Coronary artery (tissue), 2 donors: ENCODE measurements around the gene CCN5.
A peak's percentile ranks its signal among the peaks of the same experiment; 100 is the strongest.

Experiments
- DNase-seq: peaks from one replicate; pipeline ENCODE4 v3.0.0-alpha.2; 2017; ENCODE audit warnings: low spot score
- H3K27ac ChIP-seq, 2 donors: fragments of 200-600 bp; sonication (generic); one replicate each; pipeline ENCODE4 v1.5.1; 2016 to 2019
- H3K4me3 ChIP-seq: fragments of 200-600 bp; sonication (generic); 2 replicates; pipeline ENCODE4 v1.5.1; 2016; ENCODE audit warnings: mild to moderate bottlenecking, moderate library complexity
- TF ChIP-seq, protein P1 (sequence below): fragments of 200-600 bp; sonication (generic); IDR thresholded peaks from one replicate; pipeline ENCODE4 v1.5.1; 2019; ENCODE audit warnings: antibody characterized with exemption

Gene CCN5

DNA sequence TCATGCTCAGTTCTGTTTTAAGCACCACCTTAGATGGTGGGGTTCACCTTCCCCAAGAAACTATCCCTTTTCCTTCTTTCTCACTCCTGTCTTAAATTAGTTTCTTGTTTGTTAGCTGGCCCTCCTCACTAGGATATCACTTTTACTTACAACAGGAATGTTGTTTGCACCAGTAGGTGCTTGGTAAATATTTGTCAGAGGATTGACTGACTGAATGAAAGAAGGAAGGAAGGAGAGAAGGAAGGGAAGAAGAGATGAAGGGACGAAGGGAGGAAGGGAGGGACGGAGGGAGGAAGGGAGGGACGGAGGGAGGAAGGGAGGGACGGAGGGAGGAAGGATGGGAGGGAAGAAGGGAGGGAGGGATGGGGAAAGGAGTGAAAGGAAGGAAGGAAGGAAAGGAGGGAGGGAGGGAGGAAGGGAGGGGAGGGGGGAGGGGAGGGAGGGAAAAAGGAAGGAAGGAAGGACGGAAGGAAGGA, 30.0 kb downstream of the CCN5 start:
- TF ChIP-seq, protein P1, sequence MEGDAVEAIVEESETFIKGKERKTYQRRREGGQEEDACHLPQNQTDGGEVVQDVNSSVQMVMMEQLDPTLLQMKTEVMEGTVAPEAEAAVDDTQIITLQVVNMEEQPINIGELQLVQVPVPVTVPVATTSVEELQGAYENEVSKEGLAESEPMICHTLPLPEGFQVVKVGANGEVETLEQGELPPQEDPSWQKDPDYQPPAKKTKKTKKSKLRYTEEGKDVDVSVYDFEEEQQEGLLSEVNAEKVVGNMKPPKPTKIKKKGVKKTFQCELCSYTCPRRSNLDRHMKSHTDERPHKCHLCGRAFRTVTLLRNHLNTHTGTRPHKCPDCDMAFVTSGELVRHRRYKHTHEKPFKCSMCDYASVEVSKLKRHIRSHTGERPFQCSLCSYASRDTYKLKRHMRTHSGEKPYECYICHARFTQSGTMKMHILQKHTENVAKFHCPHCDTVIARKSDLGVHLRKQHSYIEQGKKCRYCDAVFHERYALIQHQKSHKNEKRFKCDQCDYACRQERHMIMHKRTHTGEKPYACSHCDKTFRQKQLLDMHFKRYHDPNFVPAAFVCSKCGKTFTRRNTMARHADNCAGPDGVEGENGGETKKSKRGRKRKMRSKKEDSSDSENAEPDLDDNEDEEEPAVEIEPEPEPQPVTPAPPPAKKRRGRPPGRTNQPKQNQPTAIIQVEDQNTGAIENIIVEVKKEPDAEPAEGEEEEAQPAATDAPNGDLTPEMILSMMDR: no peak
- Histone ChIP-seq H3K27ac (peak overlapping the region; percentile 82 to 89), H3K4me3 (peak overlapping the region; percentile 92)
- no peak for DNase-seq

DNA sequence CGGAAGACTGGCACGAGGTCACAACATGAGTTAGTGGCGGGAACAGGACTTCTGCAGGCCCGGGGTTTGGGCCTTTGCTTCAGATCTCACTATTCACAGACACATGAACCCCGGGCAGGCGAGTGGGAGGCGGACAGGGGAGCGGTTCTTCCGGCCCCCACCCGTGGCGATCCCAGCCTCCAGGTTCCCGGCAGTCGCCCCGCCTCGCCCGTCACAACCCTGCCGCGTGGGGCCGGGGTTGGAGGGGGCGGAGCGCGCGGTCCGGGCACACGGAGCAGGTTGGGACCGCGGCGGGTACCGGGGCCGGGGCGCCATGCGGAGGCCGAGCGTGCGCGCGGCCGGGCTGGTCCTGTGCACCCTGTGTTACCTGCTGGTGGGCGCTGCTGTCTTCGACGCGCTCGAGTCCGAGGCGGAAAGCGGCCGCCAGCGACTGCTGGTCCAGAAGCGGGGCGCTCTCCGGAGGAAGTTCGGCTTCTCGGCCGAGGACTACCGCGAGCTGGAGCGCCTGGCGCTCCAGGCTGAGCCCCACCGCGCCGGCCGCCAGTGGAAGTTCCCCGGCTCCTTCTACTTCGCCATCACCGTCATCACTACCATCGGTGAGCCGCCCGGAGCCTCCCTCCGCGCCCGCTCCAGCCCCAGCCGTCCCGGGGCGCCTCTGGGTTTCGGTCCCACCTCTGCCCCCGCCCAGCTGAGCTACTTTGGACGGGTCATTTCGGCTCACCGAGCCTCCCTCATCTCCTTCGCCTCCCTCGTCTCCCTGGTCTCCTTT, 30.6 kb downstream of the CCN5 start, which contains the start of gene KCNK15:
Gene KCNK15, plus strand, starts transcription at position 268 of the 769 bp plus-strand sequence. Its CDS starts 46 bp downstream, at position 314.
- Histone ChIP-seq H3K27ac (peak within 1 kb of the TSS; percentile 82 to 89), H3K4me3 (peak within 1 kb of the TSS; percentile 92)
- no peak for DNase-seq
- TF ChIP-seq, protein P1: no peak

DNA sequence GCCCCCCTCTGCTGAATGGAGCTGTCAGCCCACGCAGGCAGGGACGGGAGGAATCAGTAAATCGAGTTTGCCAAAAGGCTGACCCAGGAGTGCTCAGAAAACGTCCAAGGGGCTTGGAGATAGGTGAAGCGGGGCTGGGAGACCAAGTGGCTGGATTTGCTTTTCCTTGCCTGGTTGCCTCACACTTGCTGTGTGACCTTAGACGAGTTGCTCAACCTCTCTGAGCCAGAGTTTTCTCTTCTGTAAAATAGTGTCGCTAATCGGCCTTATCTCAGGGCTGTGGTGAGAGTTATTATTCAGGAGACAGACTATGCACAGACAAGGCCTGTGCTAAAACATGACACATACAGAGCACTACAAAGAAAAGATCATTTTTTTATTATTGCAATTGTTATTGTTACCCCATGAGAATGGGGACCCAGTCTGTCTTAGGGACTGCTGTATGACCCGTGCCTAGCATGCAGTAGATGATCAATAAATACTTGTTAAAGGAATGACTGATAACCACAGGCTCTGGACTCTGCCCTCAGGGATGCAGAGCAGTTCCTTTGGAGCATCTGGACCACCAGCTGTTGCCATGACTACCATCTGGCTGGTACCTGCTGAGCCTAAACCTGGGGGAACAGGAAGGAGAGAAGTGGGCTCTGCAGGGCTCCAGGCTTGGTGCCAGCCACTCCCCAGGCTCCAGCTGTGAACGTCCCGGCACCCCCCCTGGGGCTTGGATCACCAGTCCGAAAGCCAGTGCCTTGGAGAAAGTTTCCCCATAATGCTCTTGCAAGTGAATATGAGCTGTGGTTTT, 31.4 kb downstream of the CCN5 start:
- H3K4me3 ChIP-seq: peak overlapping the region; percentile 92
- peak overlapping the region; percentile 82 to 89 for H3K27ac ChIP-seq
- TF ChIP-seq, protein P1: no peak
- DNase-seq: no peak

DNA sequence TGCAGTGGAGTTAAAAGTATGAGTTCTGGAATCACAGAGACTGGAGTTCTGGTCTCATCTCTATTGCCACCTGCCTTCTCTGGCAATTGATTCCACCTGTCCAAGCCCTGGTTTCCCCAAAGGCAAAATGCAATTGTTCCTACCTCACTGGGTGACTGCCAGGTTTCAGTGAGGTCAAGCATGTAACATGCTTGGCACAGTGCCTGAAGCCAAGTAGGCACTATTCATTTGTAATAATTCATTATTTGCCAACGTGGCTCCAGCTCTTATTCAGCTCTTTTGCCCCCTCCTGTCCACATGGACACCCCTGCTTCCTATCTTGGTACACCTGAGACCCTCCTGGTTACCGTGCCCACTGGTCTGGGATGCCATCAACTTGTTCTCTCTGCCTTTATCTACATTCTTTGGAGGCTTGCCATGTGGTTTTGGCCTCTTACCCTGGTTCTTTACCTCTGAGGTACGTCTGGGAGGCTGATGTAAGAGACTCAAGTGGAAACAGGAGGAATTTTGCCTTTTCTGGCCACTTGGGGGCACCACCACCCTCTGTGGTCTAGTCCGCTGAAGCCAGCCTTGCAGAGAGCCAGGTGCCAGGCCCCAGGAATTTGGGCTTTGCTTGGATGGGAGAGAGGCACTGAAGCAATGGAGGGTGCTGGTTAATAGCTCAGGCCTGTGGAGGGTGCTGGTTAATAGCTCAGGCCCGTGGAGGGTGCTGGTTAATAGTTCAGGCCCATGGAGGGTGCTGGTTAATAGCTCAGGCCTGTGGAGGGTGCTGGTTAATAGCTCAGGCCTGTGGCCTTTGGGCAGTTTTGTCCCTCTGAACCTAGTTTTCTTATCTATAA, 32.2 kb downstream of the CCN5 start:
- TF ChIP-seq, protein P1: peak; percentile 61
- peak; percentile 83 for DNase-seq
- H3K27ac ChIP-seq: peak overlapping the region in 1 of 2 donors; percentile 13

DNA sequence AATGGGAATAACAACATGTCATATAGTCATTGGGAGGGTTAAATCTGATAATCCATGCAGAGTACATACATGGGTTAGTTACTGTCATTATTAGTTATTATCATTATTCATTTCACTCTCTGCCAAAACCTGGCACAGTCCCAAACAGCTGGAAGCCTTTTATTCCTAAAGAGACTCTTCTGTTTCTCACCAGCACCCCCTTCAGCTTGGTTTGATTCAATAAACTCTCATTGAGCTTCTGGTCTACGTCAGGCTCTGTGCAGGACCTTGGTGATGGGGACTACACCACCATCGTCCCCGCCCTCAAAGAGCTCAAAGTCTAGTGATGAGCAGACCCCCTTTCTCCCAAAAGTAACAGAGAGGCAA, 32.8 kb downstream of the CCN5 start:
- H3K4me3 ChIP-seq: peak overlapping the region; percentile 92
- no peak overlapping the region for H3K27ac ChIP-seq
- no peak for DNase-seq
- TF ChIP-seq, protein P1: no peak

More for the DNA sequence above, 32.2 kb downstream of the CCN5 start:
- H3K4me3 ChIP-seq: peak overlapping the region; percentile 92

DNA sequence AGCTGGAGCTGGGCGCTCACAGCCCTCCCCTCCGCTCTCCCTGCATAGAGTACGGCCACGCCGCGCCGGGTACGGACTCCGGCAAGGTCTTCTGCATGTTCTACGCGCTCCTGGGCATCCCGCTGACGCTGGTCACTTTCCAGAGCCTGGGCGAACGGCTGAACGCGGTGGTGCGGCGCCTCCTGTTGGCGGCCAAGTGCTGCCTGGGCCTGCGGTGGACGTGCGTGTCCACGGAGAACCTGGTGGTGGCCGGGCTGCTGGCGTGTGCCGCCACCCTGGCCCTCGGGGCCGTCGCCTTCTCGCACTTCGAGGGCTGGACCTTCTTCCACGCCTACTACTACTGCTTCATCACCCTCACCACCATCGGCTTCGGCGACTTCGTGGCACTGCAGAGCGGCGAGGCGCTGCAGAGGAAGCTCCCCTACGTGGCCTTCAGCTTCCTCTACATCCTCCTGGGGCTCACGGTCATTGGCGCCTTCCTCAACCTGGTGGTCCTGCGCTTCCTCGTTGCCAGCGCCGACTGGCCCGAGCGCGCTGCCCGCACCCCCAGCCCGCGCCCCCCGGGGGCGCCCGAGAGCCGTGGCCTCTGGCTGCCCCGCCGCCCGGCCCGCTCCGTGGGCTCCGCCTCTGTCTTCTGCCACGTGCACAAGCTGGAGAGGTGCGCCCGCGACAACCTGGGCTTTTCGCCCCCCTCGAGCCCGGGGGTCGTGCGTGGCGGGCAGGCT, 35.1 kb downstream of the CCN5 start:
- TF ChIP-seq, protein P1: no peak
- no peak for DNase-seq

More for the DNA sequence above, 35.1 kb downstream of the CCN5 start:
- H3K4me3 ChIP-seq: peak overlapping the region; percentile 39
- H3K27ac ChIP-seq: no peak overlapping the region
